HG02981 (cell line): Measurements from ENCODE around the gene WNT3A.
"Not testable (repeated sequence)": the region's sequence is repeated elsewhere in the genome, so short reads cannot be mapped to it uniquely, and the experiment has no call there.

ENCODE experiments used
- ATAC-seq: cut with Tn5 transposase; IDR thresholded peaks from one replicate; pipeline ENCODE4 v1.9.1; 2021; ENCODE audit warnings: mild to moderate bottlenecking, moderate library complexity; ENCODE audit not compliant: unreplicated experiment

WNT3A gene

GRCh38 chr1:228011721-228012311, 5.0 kb downstream of the WNT3A start:
- no peak for ATAC-seq

- ATAC-seq: no peak
These were observed 5.8 kb downstream of the WNT3A start for GRCh38 chr1:228012555-228012954.

GRCh38 chr1:228013131-228013934, 6.5 kb downstream of the WNT3A start:
- ATAC-seq: no peak

- ATAC-seq: no peak
These were observed 7.4 kb downstream of the WNT3A start for GRCh38 chr1:228013935-228014930.

GRCh38 chr1:228015276-228016180, 8.7 kb downstream of the WNT3A start:
- no peak for ATAC-seq

- no peak for ATAC-seq
These were observed 9.3 kb downstream of the WNT3A start for GRCh38 chr1:228016181-228016510.

GRCh38 chr1:228016653-228017355, 10.0 kb downstream of the WNT3A start:
- ATAC-seq: no peak

- ATAC-seq: no peak
These were observed 10.7 kb downstream of the WNT3A start for GRCh38 chr1:228017356-228018124.

GRCh38 chr1:228018125-228018398, 11.3 kb downstream of the WNT3A start:
- ATAC-seq: no peak

- ATAC-seq: no peak
These were observed 12.3 kb downstream of the WNT3A start for GRCh38 chr1:228018961-228019721.

GRCh38 chr1:228019722-228020083, 12.9 kb downstream of the WNT3A start:
- not testable (repeated sequence) for ATAC-seq

- ATAC-seq: no peak
These were observed 14.0 kb downstream of the WNT3A start for GRCh38 chr1:228020686-228021354.

GRCh38 chr1:228021355-228022030, 14.7 kb downstream of the WNT3A start:
- ATAC-seq: no peak

GRCh38 chr1:228022571-228023293, 15.9 kb downstream of the WNT3A start:
- ATAC-seq: no peak

- no peak for ATAC-seq
These were observed 16.5 kb downstream of the WNT3A start for GRCh38 chr1:228023294-228023639.

GRCh38 chr1:228029281-228029680, 22.5 kb downstream of the WNT3A start:
- no peak for ATAC-seq
